Spleen (tissue), 11 donors: ENCODE data around the gene SLC48A1. TPM values are rescaled to one million over a fixed set of nuclear protein-coding genes. Genes with fewer than 3 reads are reported as not detected.

ENCODE experiments used
- DNase-seq: peaks from one replicate; pipeline ENCODE4 v3.0.0-alpha.2; 2020
- H3K27ac ChIP-seq, 8 donors: fragments of 200-600 bp; sonication (generic) in 7 of 8; 1 replicate in 4 of 8; 2 replicates in 4 of 8; pipeline versions ENCODE4 v1.5.0 to v1.8.0; 2016 to 2021; ENCODE audit warnings: inconsistent platforms in 4 of 8, mild to moderate bottlenecking in 4 of 8, moderate library complexity in 1 of 8
- H3K27me3 ChIP-seq, 7 donors: fragments of 200-600 bp; sonication (generic) in 6 of 7; replicated peaks in 1 of 7; 1 replicate in 4 of 7; 2 replicates in 3 of 7; pipeline versions ENCODE4 v1.5.0 to v1.8.0; 2016 to 2021; ENCODE audit warnings: inconsistent platforms in 3 of 7, mild to moderate bottlenecking in 1 of 7
- H3K36me3 ChIP-seq, 6 donors: fragments of 200-600 bp; sonication (generic) in 5 of 6; 1 replicate in 4 of 6; 2 replicates in 2 of 6; pipeline versions ENCODE4 v1.5.0 to v1.8.0; 2016 to 2021; ENCODE audit warnings: inconsistent platforms in 2 of 6
- H3K4me1 ChIP-seq, 6 donors: fragments of 200-600 bp; sonication (generic) in 5 of 6; 1 replicate in 3 of 6; 2 replicates in 3 of 6; pipeline versions ENCODE4 v1.5.0 to v1.8.0; 2016 to 2021; ENCODE audit warnings: inconsistent platforms in 3 of 6
- H3K4me3 ChIP-seq, 8 donors: fragments of 200-600 bp; sonication (generic) in 7 of 8; 1 replicate in 4 of 8; 2 replicates in 4 of 8; pipeline versions ENCODE4 v1.5.0 to v1.8.0; 2016 to 2021; ENCODE audit warnings: inconsistent platforms in 4 of 8, mild to moderate bottlenecking in 4 of 8, moderate library complexity in 2 of 8
- H3K9me3 ChIP-seq, 8 donors: fragments of 200-600 bp; sonication (generic) in 7 of 8; 1 replicate in 4 of 8; 2 replicates in 4 of 8; pipeline versions ENCODE4 v1.5.0 to v1.8.0; 2016 to 2021; ENCODE audit warnings: inconsistent platforms in 4 of 8
- CTCF ChIP-seq, 11 experiments: fragments of 200-600 bp in 7 of 11; fragments of 450-650 bp in 4 of 11; sonication (generic) in 4 of 11; IDR thresholded peaks in 8 of 11; conservative IDR thresholded peaks in 3 of 11; 1 replicate in 7 of 11; 2 replicates in 4 of 11; pipeline versions ENCODE4 v1.4.0 to v1.8.0; 2016 to 2021; ENCODE audit warnings: antibody characterized with exemption in 11 of 11, inconsistent platforms in 4 of 11, mild to moderate bottlenecking in 1 of 11
- POLR2A ChIP-seq, 3 donors: fragments of 450-650 bp; IDR thresholded peaks; one replicate each; pipeline ENCODE4 v1.5.1; 2017; ENCODE audit warnings: antibody characterized with exemption in 3 of 3, mild to moderate bottlenecking in 1 of 3
- POLR2AphosphoS5 ChIP-seq, 3 donors: sonication (generic); formaldehyde crosslinking; IDR thresholded peaks; one replicate each; pipeline ENCODE4 v1.5.1; 2017; ENCODE audit warnings: antibody characterized with exemption in 3 of 3
- whole genome bisulfite sequencing, 5 donors: extraction: QIAGEN DNeasy Blood & Tissue Kit in 3 of 5; methylation state at CpG; one replicate each; pipeline versions ENCODE4 v1.1.5 to v1.1.7; 2013 to 2018; 5-methylcytosine and 5-hydroxymethylcytosine counted together
- intact Hi-C: fragments of 100-400 bp; cut with DNase I; formaldehyde crosslinking; loops from one replicate; pipeline ENCODE4 v1.15.0; 2023; ENCODE audit warnings: low total_unique reads
- polyA plus RNA-seq, 3 donors: library from polyadenylated mRNA; stranded (reverse); fragments of 200-250 nt; gene quantifications; one replicate each; pipeline ENCODE4 v1.2.1, GENCODE V29; 2013
- total RNA-seq, 7 donors: library from RNA; depleted of rRNA in 3 of 7; stranded (reverse); fragments of >200 nt in 3 of 7; fragmentation: NEBNext Ultra II Directional in 4 of 7; extraction: Animal tissue kit (Norgen Biotek cat#: 25700) in 4 of 7; gene quantifications; one replicate each; pipeline versions ENCODE4 v1.1.0 to v1.2.1, GENCODE V29; 2016 to 2021
- donor health status: healthy with polysubstance abuse.
- donor health status: DM: no; HTN: no; CAD: no; lungs with moderate emphysema.
- donor health status: DM: no; HTN: no; CAD: no.
- donor health status: Bipolar disorder and iron deficiency.
- donor health status: healthy.
- donor health status: DM: no; HTN: no; CAD: no.
- donor health status: DM: yes; HTN: yes; CAD: no.

Gene SLC48A1
- total and polyA plus RNA-seq, 10 donors: 8.4 to 66.4 (median 38.0) TPM

DNA sequence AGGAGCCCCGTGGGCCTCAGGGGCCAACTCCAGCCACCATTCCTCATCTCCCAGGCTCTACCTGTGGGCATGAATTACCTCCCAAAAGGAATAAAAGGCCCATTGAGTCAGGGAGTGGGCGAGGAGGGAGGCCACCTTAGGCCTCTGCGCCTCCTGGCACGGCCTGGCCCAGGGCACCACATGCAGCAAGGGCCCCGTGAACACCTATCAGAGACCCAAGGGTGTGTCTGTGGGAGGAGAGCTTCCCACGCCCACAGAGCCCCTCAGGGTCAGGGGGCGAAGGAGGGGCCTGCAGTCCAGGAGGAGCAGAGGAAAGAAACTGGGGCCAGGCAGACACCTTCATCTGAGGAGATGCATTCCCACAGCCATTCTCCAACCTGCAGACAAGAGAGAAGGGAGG is 26.5 kb upstream of the SLC48A1 start:
- DNase-seq: no peak
- intact Hi-C loops: no loop called here
- H3K27ac ChIP-seq: peak overlapping the region in 2 of 8 donors; percentile 3 to 48
- TF ChIP-seq CTCF (IDR thresholded peaks at IDR 0.05 in 8 of 11, conservative IDR thresholded peaks at IDR 0.05 in 3 of 11) (no peak), POLR2A (IDR thresholded peaks at IDR 0.05) (no peak), POLR2AphosphoS5 (IDR thresholded peaks at IDR 0.05) (no peak)
- peaks cover 14 to 60% (median 33%) of the 10 kb centered on the region in 6 donors for H3K4me1 ChIP-seq
- peaks cover 0 to 61% (median 6%) of the 10 kb centered on the region in 6 donors for H3K36me3 ChIP-seq
- H3K27me3 ChIP-seq: no peaks in the 10 kb centered on the region
- no peaks in the 10 kb centered on the region for H3K9me3 ChIP-seq
- H3K4me3 ChIP-seq: no peak overlapping the region
- WGBS, 5 donors: 77 to 91% (median 88%) methylated on average over 3 to 7 of the region's 7 CpGs

GRCh38 chr12:47747126-47747525 is 25.9 kb upstream of the SLC48A1 start:
- no peaks in the 10 kb centered on the region for H3K27me3 ChIP-seq
- peaks cover 7 to 60% (median 31%) of the 10 kb centered on the region in 6 donors for H3K4me1 ChIP-seq
- DNase-seq: no peak
- intact Hi-C loops: no loop called here
- no peak overlapping the region for H3K4me3 ChIP-seq
- no peaks in the 10 kb centered on the region for H3K9me3 ChIP-seq
- peak overlapping the region in 1 of 8 donors; percentile 48 for H3K27ac ChIP-seq
- peaks cover 0 to 65% (median 6%) of the 10 kb centered on the region in 6 donors for H3K36me3 ChIP-seq
- TF ChIP-seq CTCF (IDR thresholded peaks at IDR 0.05 in 8 of 11, conservative IDR thresholded peaks at IDR 0.05 in 3 of 11) (peak in 2 of 11 experiments; percentile 18 to 19), POLR2A (IDR thresholded peaks at IDR 0.05) (no peak), POLR2AphosphoS5 (IDR thresholded peaks at IDR 0.05) (no peak)
- 59 to 68% (median 64%) methylated on average over 4 of the region's 4 CpGs for WGBS, 5 donors

- TF ChIP-seq POLR2AphosphoS5 (IDR thresholded peaks at IDR 0.05) (peak in 2 of 3 donors; percentile 21 to 48), CTCF (IDR thresholded peaks at IDR 0.05 in 8 of 11, conservative IDR thresholded peaks at IDR 0.05 in 3 of 11) (no peak)
- no peaks in the 10 kb centered on the region for H3K9me3 ChIP-seq
- no peak overlapping the region for H3K27ac ChIP-seq
- intact Hi-C loops: no loop called here
- WGBS, 5 donors: 91 to 97% (median 94%) methylated on average over 5 to 14 of the region's 14 CpGs
- peaks cover 0 to 65% (median 6%) of the 10 kb centered on the region in 6 donors for H3K36me3 ChIP-seq
- no peak overlapping the region for H3K4me3 ChIP-seq
- H3K4me1 ChIP-seq: peaks cover 6 to 60% (median 35%) of the 10 kb centered on the region in 6 donors
- no peaks in the 10 kb centered on the region for H3K27me3 ChIP-seq
- no peak for DNase-seq
These were observed 25.2 kb upstream of the SLC48A1 start for GRCh38 chr12:47747596-47748506.

- Histone ChIP-seq H3K4me1 (peaks cover 6 to 66% (median 40%) of the 10 kb centered on the region in 6 donors), H3K27ac (no peak overlapping the region), H3K36me3 (peaks cover 0 to 65% (median 6%) of the 10 kb centered on the region in 6 donors), H3K27me3 (no peaks in the 10 kb centered on the region), H3K4me3 (no peak overlapping the region), H3K9me3 (no peaks in the 10 kb centered on the region)
- no peak for DNase-seq
- WGBS, 5 donors: 83 to 94% (median 89%) methylated on average over 1 of the region's 1 CpG
- TF ChIP-seq POLR2A (IDR thresholded peaks at IDR 0.05) (no peak), CTCF (IDR thresholded peaks at IDR 0.05 in 8 of 11, conservative IDR thresholded peaks at IDR 0.05 in 3 of 11) (no peak), POLR2AphosphoS5 (IDR thresholded peaks at IDR 0.05) (no peak)
- intact Hi-C loops: no loop called here
These were observed 24.6 kb upstream of the SLC48A1 start for GRCh38 chr12:47748507-47748828.
